Measurements from ENCODE around the gene TRAK1. TPM values are rescaled to one million over a fixed set of nuclear protein-coding genes. Genes with fewer than 3 reads are reported as not detected.

The TRAK1 gene
- total and polyA plus RNA-seq, 4 donors = 18.2 to 65.4 (median 32.5) TPM

DNA sequence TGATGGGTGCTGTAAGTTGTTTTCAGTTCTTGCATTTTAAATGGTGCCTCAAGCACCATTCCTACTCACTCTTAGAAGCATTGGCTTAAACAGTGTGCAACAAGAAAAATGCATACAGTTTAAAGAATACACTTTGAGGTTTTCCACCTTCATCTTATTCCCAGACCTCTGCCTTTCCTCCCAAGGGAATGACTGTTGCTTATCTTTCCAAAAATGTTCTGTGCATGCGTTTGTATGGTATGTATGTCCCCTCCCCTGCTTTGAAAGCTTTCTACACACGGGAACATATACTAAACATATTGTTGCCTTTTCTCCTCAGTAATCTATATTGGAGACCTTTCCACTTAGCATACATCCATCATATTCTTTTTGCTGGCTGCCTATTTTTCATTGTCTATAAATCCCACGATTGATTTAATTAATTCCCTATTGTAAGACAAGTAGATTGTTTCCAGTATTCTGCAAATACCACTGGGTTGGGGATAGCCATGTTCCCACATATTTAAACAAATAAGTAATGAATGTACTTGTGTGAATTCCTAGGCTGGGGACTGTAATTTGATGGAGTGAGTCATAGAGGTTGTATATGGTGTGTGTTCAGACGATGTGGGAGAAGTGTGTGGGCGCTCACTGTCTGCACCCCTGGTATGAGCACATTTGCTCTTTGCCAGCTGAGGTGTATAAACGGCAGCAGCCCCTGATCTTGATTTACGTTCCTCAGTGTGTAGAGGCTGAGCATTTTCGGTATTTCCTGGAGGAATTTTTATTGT, 5.8 kb downstream of the TRAK1 start:
- H3K4me1 ChIP-seq (ENCODE audit: control insufficient read depth in 5 of 5, insufficient read depth in 5 of 5, low read length in 5 of 5) = peaks cover 0 to 20% (median 0%) of the 10 kb centered on the region in 5 donors

DNA sequence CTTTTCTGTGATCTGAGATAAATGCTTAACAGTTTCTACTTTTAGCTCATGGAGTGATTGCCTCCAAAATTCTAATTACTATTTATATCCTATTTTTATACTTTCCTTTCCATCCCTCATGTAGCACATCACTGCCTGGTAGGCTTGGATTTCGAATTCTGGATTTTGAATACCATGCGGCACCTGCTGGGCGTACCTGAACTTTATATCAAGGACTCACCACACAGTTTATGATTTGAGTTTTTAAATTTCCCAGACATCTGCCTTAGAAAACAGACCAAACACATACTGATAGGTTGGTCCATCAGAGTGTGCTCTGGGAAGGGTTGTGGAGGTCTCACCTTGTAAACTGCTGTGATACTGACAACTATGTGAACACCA, 6.4 kb downstream of the TRAK1 start:
- Histone ChIP-seq H3K27ac (ENCODE audit: low read depth in 1 of 2, low read length in 1 of 2) (peak overlapping the region in 1 of 2 donors; percentile 7), H3K36me3 (ENCODE audit: control insufficient read depth in 4 of 4, insufficient read depth in 4 of 4, low read length in 4 of 4) (peaks cover 0 to 3% (median 0%) of the 10 kb centered on the region in 4 donors), H3K9ac (ENCODE audit: insufficient read depth in 1 of 2, low read length in 2 of 2) (no peak overlapping the region), H3K27me3 (ENCODE audit: control insufficient read depth in 3 of 3, insufficient read depth in 3 of 3, low read length in 2 of 3) (no peaks in the 10 kb centered on the region), H3K9me3 (ENCODE audit: control insufficient read depth in 4 of 4, insufficient read depth in 3 of 4, low read length in 3 of 4) (no peaks in the 10 kb centered on the region), H3K4me3 (no peak overlapping the region), H3K4me1 (ENCODE audit: control insufficient read depth in 5 of 5, insufficient read depth in 5 of 5, low read length in 5 of 5) (peaks cover 0 to 18% (median 0%) of the 10 kb centered on the region in 5 donors)
- WGBS, 2 donors = 90% methylated on average over 3 of the region's 3 CpGs
- ATAC-seq (ENCODE audit: insufficient read depth, low FRiP score) (no peak), DNase-seq (no peak)
- TF ChIP-seq, protein P1, sequence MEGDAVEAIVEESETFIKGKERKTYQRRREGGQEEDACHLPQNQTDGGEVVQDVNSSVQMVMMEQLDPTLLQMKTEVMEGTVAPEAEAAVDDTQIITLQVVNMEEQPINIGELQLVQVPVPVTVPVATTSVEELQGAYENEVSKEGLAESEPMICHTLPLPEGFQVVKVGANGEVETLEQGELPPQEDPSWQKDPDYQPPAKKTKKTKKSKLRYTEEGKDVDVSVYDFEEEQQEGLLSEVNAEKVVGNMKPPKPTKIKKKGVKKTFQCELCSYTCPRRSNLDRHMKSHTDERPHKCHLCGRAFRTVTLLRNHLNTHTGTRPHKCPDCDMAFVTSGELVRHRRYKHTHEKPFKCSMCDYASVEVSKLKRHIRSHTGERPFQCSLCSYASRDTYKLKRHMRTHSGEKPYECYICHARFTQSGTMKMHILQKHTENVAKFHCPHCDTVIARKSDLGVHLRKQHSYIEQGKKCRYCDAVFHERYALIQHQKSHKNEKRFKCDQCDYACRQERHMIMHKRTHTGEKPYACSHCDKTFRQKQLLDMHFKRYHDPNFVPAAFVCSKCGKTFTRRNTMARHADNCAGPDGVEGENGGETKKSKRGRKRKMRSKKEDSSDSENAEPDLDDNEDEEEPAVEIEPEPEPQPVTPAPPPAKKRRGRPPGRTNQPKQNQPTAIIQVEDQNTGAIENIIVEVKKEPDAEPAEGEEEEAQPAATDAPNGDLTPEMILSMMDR (IDR thresholded peaks at IDR 0.05; ENCODE audit: control extremely low read depth, extremely low read depth) = no peak

More for the DNA sequence above, 5.8 kb downstream of the TRAK1 start:
- Histone ChIP-seq H3K27me3 (ENCODE audit: control insufficient read depth in 3 of 3, insufficient read depth in 3 of 3, low read length in 2 of 3) (no peaks in the 10 kb centered on the region), H3K4me3 (no peak overlapping the region), H3K27ac (ENCODE audit: low read depth in 1 of 2, low read length in 1 of 2) (no peak overlapping the region), H3K36me3 (ENCODE audit: control insufficient read depth in 4 of 4, insufficient read depth in 4 of 4, low read length in 4 of 4) (peaks cover 0 to 3% (median 0%) of the 10 kb centered on the region in 4 donors), H3K9ac (ENCODE audit: insufficient read depth in 1 of 2, low read length in 2 of 2) (no peak overlapping the region), H3K9me3 (ENCODE audit: control insufficient read depth in 4 of 4, insufficient read depth in 3 of 4, low read length in 3 of 4) (peaks cover 0 to 2% (median 0%) of the 10 kb centered on the region in 4 donors)
- TF ChIP-seq, protein P1 (IDR thresholded peaks at IDR 0.05; ENCODE audit: control extremely low read depth, extremely low read depth) = no peak
- 50 to 60% methylated on average over 8 of the region's 8 CpGs for WGBS, 2 donors
- DNase-seq = no peak
- ATAC-seq (ENCODE audit: insufficient read depth, low FRiP score) = no peak

DNA sequence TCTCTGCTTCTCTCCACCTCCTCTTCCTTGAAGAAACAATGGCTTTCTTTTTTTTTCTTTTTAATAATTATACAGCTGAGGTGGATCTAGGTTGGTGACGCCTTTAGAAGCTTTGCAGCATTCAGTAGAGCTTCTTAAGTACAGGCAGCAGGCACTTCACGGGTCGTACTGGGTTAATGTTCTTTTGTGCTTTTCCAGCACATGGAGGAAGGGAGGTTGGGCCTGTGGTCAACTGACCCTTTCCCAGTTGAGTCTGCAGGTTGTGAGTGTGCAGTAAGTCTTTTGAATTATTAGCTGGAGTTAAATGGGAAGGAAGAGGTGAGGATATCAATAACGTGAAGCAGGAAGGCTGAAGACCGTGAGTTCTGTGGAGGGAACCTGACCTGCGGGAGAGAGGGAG, 7.0 kb downstream of the TRAK1 start:
- peaks cover 0 to 3% (median 0%) of the 10 kb centered on the region in 4 donors for H3K36me3 ChIP-seq (ENCODE audit: control insufficient read depth in 4 of 4, insufficient read depth in 4 of 4, low read length in 4 of 4)
- H3K9me3 ChIP-seq (ENCODE audit: control insufficient read depth in 4 of 4, insufficient read depth in 3 of 4, low read length in 3 of 4) = no peaks in the 10 kb centered on the region
- WGBS, 2 donors = 45 to 61% methylated on average over 6 of the region's 6 CpGs
- no peak overlapping the region for H3K4me3 ChIP-seq
- no peak overlapping the region for H3K9ac ChIP-seq (ENCODE audit: insufficient read depth in 1 of 2, low read length in 2 of 2)
- no peak for ATAC-seq (ENCODE audit: insufficient read depth, low FRiP score)
- H3K4me1 ChIP-seq (ENCODE audit: control insufficient read depth in 5 of 5, insufficient read depth in 5 of 5, low read length in 5 of 5) = peaks cover 0 to 18% (median 0%) of the 10 kb centered on the region in 5 donors
- no peak for DNase-seq
- H3K27me3 ChIP-seq (ENCODE audit: control insufficient read depth in 3 of 3, insufficient read depth in 3 of 3, low read length in 2 of 3) = no peaks in the 10 kb centered on the region
- TF ChIP-seq, protein P1 (IDR thresholded peaks at IDR 0.05; ENCODE audit: control extremely low read depth, extremely low read depth) = no peak
- H3K27ac ChIP-seq (ENCODE audit: low read depth in 1 of 2, low read length in 1 of 2) = peak overlapping the region in 1 of 2 donors; percentile 7

Measured in lung (tissue), 12 donors.